Chondrocyte (in vitro differentiated cells): ENCODE measurements around the gene SCAF8. TPM values are rescaled to one million over a fixed set of nuclear protein-coding genes. Genes with fewer than 3 reads are reported as not detected.
"Not testable (repeated sequence)": the region's sequence is repeated elsewhere in the genome, so short reads cannot be mapped to it uniquely, and the experiment has no call there.

Experiments used
- DNase-seq: peaks from one replicate; pipeline ENCODE4 v3.0.0; 2021; ENCODE audit warnings: mixed read lengths, low spot score
- H3K27ac Mint-ChIP-seq: one replicate; pipeline ENCODE4 v1.8.0; 2021; ENCODE audit warnings: mild to moderate bottlenecking, moderate library complexity, mixed read lengths; ENCODE audit not compliant: unreplicated experiment
- H3K27me3 Mint-ChIP-seq: 2 replicates; pipeline ENCODE4 v1.8.0; 2021; ENCODE audit warnings: low read depth, mixed read lengths
- H3K36me3 Mint-ChIP-seq: 2 replicates; pipeline ENCODE4 v1.8.0; 2021; ENCODE audit warnings: low read depth, mixed read lengths
- H3K4me1 Mint-ChIP-seq: 2 replicates; pipeline ENCODE4 v1.8.0; 2021; ENCODE audit warnings: low read depth, mild to moderate bottlenecking, mixed read lengths
- H3K4me3 Mint-ChIP-seq: one replicate; pipeline ENCODE4 v1.8.0; 2021; ENCODE audit warnings: mild to moderate bottlenecking, moderate library complexity, mixed read lengths; ENCODE audit not compliant: unreplicated experiment
- H3K9me3 Mint-ChIP-seq: 2 replicates; pipeline ENCODE4 v1.8.0; 2021; ENCODE audit warnings: low read depth, mixed read lengths
- CTCF ChIP-seq: fragments of 200-600 bp; sonication (generic); IDR thresholded peaks from 2 replicates; pipeline ENCODE4 v1.5.0; 2021; ENCODE audit warnings: antibody characterized with exemption, mild to moderate bottlenecking, moderate library complexity
- total RNA-seq: library from RNA; stranded (reverse); gene quantifications from 3 replicates; pipeline ENCODE4 v1.2.1, GENCODE V29; 2021

SCAF8 gene
- total RNA-seq, 1 donor from 2014 or later = 36.3 TPM

DNA sequence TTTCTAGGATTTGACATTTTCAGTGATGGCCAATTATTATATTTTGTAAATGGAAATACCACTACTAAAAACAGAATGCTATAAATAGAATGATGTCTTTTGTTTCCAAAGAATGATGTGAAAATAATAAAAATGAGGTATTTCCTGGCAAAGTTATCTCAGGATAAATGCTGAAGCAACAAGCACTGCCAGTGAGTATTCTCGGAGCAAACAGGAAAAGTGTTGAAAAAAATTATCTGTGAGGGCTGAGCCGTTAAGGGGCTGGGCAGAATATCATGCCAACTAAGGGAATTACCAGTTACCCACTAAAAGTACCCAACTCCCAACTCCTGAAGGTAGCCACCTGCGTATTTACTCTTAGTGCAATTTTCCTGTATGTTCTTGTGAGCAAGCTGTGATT lies 23.6 kb upstream of the SCAF8 start:
- Mint-ChIP-seq H3K4me3 (no peak overlapping the region), H3K27me3 (no peaks in the 10 kb centered on the region), H3K36me3 (no peaks in the 10 kb centered on the region), H3K27ac (no peak overlapping the region), H3K9me3 (no peaks in the 10 kb centered on the region), H3K4me1 (peaks cover 12% of the 10 kb centered on the region)
- no peak for DNase-seq
- no peak for TF ChIP-seq CTCF

GRCh38 chr6:154710689-154711088 lies 22.5 kb upstream of the SCAF8 start:
- H3K9me3 Mint-ChIP-seq = no peaks in the 10 kb centered on the region
- no peaks in the 10 kb centered on the region for H3K36me3 Mint-ChIP-seq
- no peaks in the 10 kb centered on the region for H3K27me3 Mint-ChIP-seq
- no peak overlapping the region for H3K4me3 Mint-ChIP-seq
- DNase-seq = no peak
- no peak overlapping the region for H3K27ac Mint-ChIP-seq
- no peak for TF ChIP-seq CTCF
- H3K4me1 Mint-ChIP-seq = peaks cover 12% of the 10 kb centered on the region

GRCh38 chr6:154715446-154715845 lies 17.8 kb upstream of the SCAF8 start:
- H3K4me1 Mint-ChIP-seq = peaks cover 12% of the 10 kb centered on the region
- H3K4me3 Mint-ChIP-seq = no peak overlapping the region
- no peak for DNase-seq
- H3K9me3 Mint-ChIP-seq = peaks cover 11% of the 10 kb centered on the region
- no peaks in the 10 kb centered on the region for H3K27me3 Mint-ChIP-seq
- H3K36me3 Mint-ChIP-seq = peaks cover 2% of the 10 kb centered on the region
- no peak overlapping the region for H3K27ac Mint-ChIP-seq
- TF ChIP-seq CTCF = no peak

- DNase-seq, H3K36me3 Mint-ChIP-seq, H3K4me3 Mint-ChIP-seq, H3K27me3 Mint-ChIP-seq, H3K27ac Mint-ChIP-seq: not testable (repeated sequence)
- H3K9me3 Mint-ChIP-seq = peaks cover 11% of the 10 kb centered on the region
- peaks cover 13% of the 10 kb centered on the region for H3K4me1 Mint-ChIP-seq
Observed at GRCh38 chr6:154716350-154716749, 16.9 kb upstream of the SCAF8 start.

DNA sequence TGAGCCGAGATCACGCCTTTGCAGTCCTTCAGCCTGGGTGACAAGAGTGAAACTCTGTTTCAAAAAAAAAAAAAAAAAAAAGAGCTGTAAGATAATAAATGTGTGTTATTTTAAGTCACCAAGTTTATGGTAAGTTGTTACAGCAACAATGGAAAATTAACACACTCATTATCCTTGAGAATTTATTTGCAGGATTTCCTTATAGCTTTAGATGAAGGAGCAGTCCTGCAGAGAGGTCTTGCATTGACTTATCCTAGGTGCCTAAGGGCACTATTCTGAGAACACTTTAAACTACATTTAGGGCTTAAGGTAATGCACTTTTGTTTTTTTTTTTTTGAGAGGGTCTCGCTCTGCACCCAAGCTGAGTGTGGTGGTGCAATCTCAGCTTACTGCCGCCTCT lies 13.8 kb upstream of the SCAF8 start:
- H3K4me1 Mint-ChIP-seq = peaks cover 7% of the 10 kb centered on the region
- no peaks in the 10 kb centered on the region for H3K27me3 Mint-ChIP-seq
- no peak overlapping the region for H3K27ac Mint-ChIP-seq
- no peak for DNase-seq
- peaks cover 13% of the 10 kb centered on the region for H3K9me3 Mint-ChIP-seq
- peaks cover 2% of the 10 kb centered on the region for H3K36me3 Mint-ChIP-seq
- no peak overlapping the region for H3K4me3 Mint-ChIP-seq
- TF ChIP-seq CTCF = no peak

- H3K27me3 Mint-ChIP-seq = no peaks in the 10 kb centered on the region
- DNase-seq = no peak
- peaks cover 13% of the 10 kb centered on the region for H3K9me3 Mint-ChIP-seq
- no peak overlapping the region for H3K4me3 Mint-ChIP-seq
- no peak overlapping the region for H3K27ac Mint-ChIP-seq
- H3K4me1 Mint-ChIP-seq = peaks cover 7% of the 10 kb centered on the region
- peaks cover 2% of the 10 kb centered on the region for H3K36me3 Mint-ChIP-seq
- no peak for TF ChIP-seq CTCF
Observed at GRCh38 chr6:154719854-154720253, 13.4 kb upstream of the SCAF8 start.
